Mesendoderm (in vitro differentiated cells): ENCODE data around the gene TPGS2.

Experiments used
- DNase-seq: peaks from one replicate; pipeline ENCODE4 v3.0.0; 2013
- H2AK5ac ChIP-seq: 2 replicates; pipeline ENCODE4 v1.6.1; 2013; ENCODE audit warnings: low read length, inconsistent platforms
- H2BK120ac ChIP-seq: 2 replicates; pipeline ENCODE4 v1.6.1; 2013; ENCODE audit warnings: low read depth, mild to moderate bottlenecking, low read length, moderate library complexity, mixed read lengths
- H2BK15ac ChIP-seq: replicated peaks from 2 replicates; pipeline ENCODE4 v1.6.1; 2013; ENCODE audit warnings: low read depth, mild to moderate bottlenecking, moderate library complexity
- H2BK5ac ChIP-seq: 2 replicates; pipeline ENCODE4 v1.6.1; 2013; ENCODE audit warnings: low read length, inconsistent platforms
- H3K18ac ChIP-seq: 2 replicates; pipeline ENCODE4 v1.6.1; 2013; ENCODE audit warnings: mild to moderate bottlenecking, low read length, mixed read lengths
- H3K23ac ChIP-seq: one replicate; pipeline ENCODE4 v1.6.1; 2013; ENCODE audit warnings: low read length
- H3K27ac ChIP-seq: 2 replicates; pipeline ENCODE4 v1.5.1; 2013; ENCODE audit warnings: low read depth, mild to moderate bottlenecking, inconsistent platforms, low read length, moderate library complexity
- H3K27me3 ChIP-seq: 2 replicates; pipeline ENCODE4 v1.6.1; 2013; ENCODE audit warnings: low read length, control low read depth, mild to moderate bottlenecking, inconsistent platforms; ENCODE audit not compliant: insufficient read depth, poor library complexity
- H3K36me3 ChIP-seq: 2 replicates; pipeline ENCODE4 v1.6.1; 2013; ENCODE audit warnings: low read length, inconsistent platforms; ENCODE audit not compliant: control insufficient read depth, insufficient read depth
- H3K4ac ChIP-seq: one replicate; pipeline ENCODE4 v1.6.1; 2013; ENCODE audit warnings: low read depth, mild to moderate bottlenecking, low read length, moderate library complexity
- H3K4me1 ChIP-seq: 2 replicates; pipeline ENCODE4 v1.6.1; 2013; ENCODE audit warnings: low read depth, low read length, inconsistent platforms; ENCODE audit not compliant: control insufficient read depth
- H3K4me2 ChIP-seq: 2 replicates; pipeline ENCODE4 v1.6.1; 2013; ENCODE audit warnings: low read length
- H3K4me3 ChIP-seq: 2 replicates; pipeline ENCODE4 v1.5.1; 2013; ENCODE audit warnings: mild to moderate bottlenecking, low read length
- H3K56ac ChIP-seq: one replicate; pipeline ENCODE4 v1.6.1; 2013; ENCODE audit warnings: low read length
- H3K79me1 ChIP-seq: 2 replicates; pipeline ENCODE4 v1.6.1; 2013; ENCODE audit warnings: low read length, inconsistent platforms
- H3K79me2 ChIP-seq: 2 replicates; pipeline ENCODE4 v1.6.1; 2013; ENCODE audit warnings: mild to moderate bottlenecking, low read length; ENCODE audit not compliant: control insufficient read depth, insufficient read depth
- H3K9ac ChIP-seq: 2 replicates; pipeline ENCODE4 v1.6.1; 2013; ENCODE audit warnings: low read length, inconsistent platforms
- H4K5ac ChIP-seq: one replicate; pipeline ENCODE4 v1.6.1; 2013; ENCODE audit warnings: low read length
- H4K8ac ChIP-seq: one replicate; pipeline ENCODE4 v1.6.1; 2013; ENCODE audit warnings: low read depth, mild to moderate bottlenecking, control low read depth, low read length, moderate library complexity
- WGBS: extraction: QIAGEN DNeasy Blood & Tissue Kit; methylation state at CpG from one replicate; pipeline ENCODE4 v1.1.7; 2013; ENCODE audit warnings: low lambda C conversion rate, missing lambda C conversion rate; ENCODE audit not compliant: insufficient coverage; ENCODE audit errors: extremely low coverage; 5-methylcytosine and 5-hydroxymethylcytosine counted together

Gene TPGS2

GRCh38 chr18:36808681-36809080 lies 20.1 kb downstream of the TPGS2 start:
- Histone ChIP-seq H4K5ac (no peak overlapping the region), H3K27me3 (no peaks in the 10 kb centered on the region), H3K9ac (no peak overlapping the region), H2BK5ac (no peak overlapping the region), H3K27ac (no peak overlapping the region), H3K79me1 (no peaks in the 10 kb centered on the region), H2BK15ac (no peak overlapping the region), H3K79me2 (no peaks in the 10 kb centered on the region), H4K8ac (no peak overlapping the region), H3K4me3 (no peak overlapping the region), H2BK120ac (no peak overlapping the region), H3K56ac (no peak overlapping the region), H3K23ac (no peak overlapping the region), H3K4me2 (no peak overlapping the region), H3K4me1 (no peaks in the 10 kb centered on the region), H3K4ac (no peak overlapping the region), H3K36me3 (no peaks in the 10 kb centered on the region), H3K18ac (no peak overlapping the region), H2AK5ac (no peak overlapping the region)
- no CpG with 5 or more reads among the region's 2 CpGs for WGBS
- DNase-seq: no peak

GRCh38 chr18:36805105-36805504 lies 23.7 kb downstream of the TPGS2 start:
- H3K56ac ChIP-seq: no peak overlapping the region
- WGBS: no CpG with 5 or more reads among the region's 2 CpGs
- no peaks in the 10 kb centered on the region for H3K27me3 ChIP-seq
- no peaks in the 10 kb centered on the region for H3K79me1 ChIP-seq
- H3K23ac ChIP-seq: no peak overlapping the region
- no peak overlapping the region for H3K4ac ChIP-seq
- H3K27ac ChIP-seq: no peak overlapping the region
- H2BK120ac ChIP-seq: no peak overlapping the region
- H3K18ac ChIP-seq: no peak overlapping the region
- no peaks in the 10 kb centered on the region for H3K79me2 ChIP-seq
- H3K36me3 ChIP-seq: no peaks in the 10 kb centered on the region
- no peak for DNase-seq
- H3K4me1 ChIP-seq: no peaks in the 10 kb centered on the region
- no peak overlapping the region for H2BK15ac ChIP-seq
- no peak overlapping the region for H4K5ac ChIP-seq
- H2BK5ac ChIP-seq: no peak overlapping the region
- no peak overlapping the region for H3K4me3 ChIP-seq
- no peak overlapping the region for H2AK5ac ChIP-seq
- no peak overlapping the region for H4K8ac ChIP-seq
- no peak overlapping the region for H3K4me2 ChIP-seq
- no peak overlapping the region for H3K9ac ChIP-seq

GRCh38 chr18:36798738-36799473 lies 29.9 kb downstream of the TPGS2 start:
- no peak overlapping the region for H3K4me3 ChIP-seq

GRCh38 chr18:36792634-36793283 lies 36.0 kb downstream of the TPGS2 start:
- no peak overlapping the region for H3K4me2 ChIP-seq
- no peak overlapping the region for H2BK5ac ChIP-seq
- no CpG with 5 or more reads among the region's 4 CpGs for WGBS
- H3K27me3 ChIP-seq: no peaks in the 10 kb centered on the region
- no peak overlapping the region for H3K23ac ChIP-seq
- H3K4ac ChIP-seq: no peak overlapping the region
- H3K36me3 ChIP-seq: peaks cover 2% of the 10 kb centered on the region
- H3K18ac ChIP-seq: no peak overlapping the region
- no peak overlapping the region for H3K4me3 ChIP-seq
- no peak overlapping the region for H4K5ac ChIP-seq
- no peaks in the 10 kb centered on the region for H3K79me2 ChIP-seq
- no peak overlapping the region for H3K27ac ChIP-seq
- no peak overlapping the region for H2BK120ac ChIP-seq
- H2BK15ac ChIP-seq: no peak overlapping the region
- no peak overlapping the region for H2AK5ac ChIP-seq
- H4K8ac ChIP-seq: no peak overlapping the region
- H3K9ac ChIP-seq: no peak overlapping the region
- no peaks in the 10 kb centered on the region for H3K79me1 ChIP-seq
- no peak for DNase-seq
- H3K4me1 ChIP-seq: no peaks in the 10 kb centered on the region
- no peak overlapping the region for H3K56ac ChIP-seq

More at GRCh38 chr18:36798738-36799473, 29.9 kb downstream of the TPGS2 start:
- no peak overlapping the region for H3K18ac ChIP-seq
- H2BK5ac ChIP-seq: no peak overlapping the region
- H3K27ac ChIP-seq: no peak overlapping the region
- DNase-seq: no peak
- no peak overlapping the region for H3K4me2 ChIP-seq
- H3K27me3 ChIP-seq: no peaks in the 10 kb centered on the region
- no peak overlapping the region for H2BK120ac ChIP-seq
- H3K79me1 ChIP-seq: no peaks in the 10 kb centered on the region
- no peak overlapping the region for H3K23ac ChIP-seq
- H3K9ac ChIP-seq: no peak overlapping the region
- no peak overlapping the region for H4K5ac ChIP-seq
- no peak overlapping the region for H4K8ac ChIP-seq
- H3K36me3 ChIP-seq: peaks cover 7% of the 10 kb centered on the region
- H3K4ac ChIP-seq: no peak overlapping the region
- no peaks in the 10 kb centered on the region for H3K4me1 ChIP-seq
- H2BK15ac ChIP-seq: no peak overlapping the region
- no peaks in the 10 kb centered on the region for H3K79me2 ChIP-seq
- no peak overlapping the region for H3K56ac ChIP-seq
- no CpG with 5 or more reads among the region's 3 CpGs for WGBS
- H2AK5ac ChIP-seq: no peak overlapping the region

GRCh38 chr18:36786686-36787085 lies 42.1 kb downstream of the TPGS2 start:
- peak; percentile 37 for DNase-seq
- Histone ChIP-seq H2BK120ac (no peak overlapping the region), H3K4me3 (no peak overlapping the region), H2BK15ac (no peak overlapping the region), H3K27ac (no peak overlapping the region), H4K5ac (no peak overlapping the region), H3K4me2 (no peak overlapping the region), H3K18ac (no peak overlapping the region), H3K4me1 (no peaks in the 10 kb centered on the region), H2AK5ac (no peak overlapping the region), H3K79me1 (no peaks in the 10 kb centered on the region), H4K8ac (no peak overlapping the region), H3K79me2 (no peaks in the 10 kb centered on the region), H3K23ac (peak overlapping the region; percentile 61), H3K56ac (peak overlapping the region; percentile 7), H3K27me3 (no peaks in the 10 kb centered on the region), H2BK5ac (no peak overlapping the region), H3K36me3 (no peaks in the 10 kb centered on the region), H3K4ac (no peak overlapping the region), H3K9ac (no peak overlapping the region)
- no CpG with 5 or more reads among the region's 4 CpGs for WGBS
